ACHN (cell line): Measurements from ENCODE around the gene PSPH.
A peak's percentile ranks its signal among the peaks of the same experiment; 100 is the strongest.
"Not testable (repeated sequence)": the region's sequence is repeated elsewhere in the genome, so short reads cannot be mapped to it uniquely, and the experiment has no call there.

Experiments
- DNase-seq: peaks from one replicate; pipeline ENCODE4 v3.0.0-alpha.2; 2015
- in situ Hi-C: cut with HindIII; loops from 2 replicates; pipeline ENCODE4 v1.10.0; 2017; ENCODE audit warnings: low sequenced_read_pairs, low pct_ligation_motif_present, low pct_unique_long_range_greater_than_20kb

The PSPH gene

DNA sequence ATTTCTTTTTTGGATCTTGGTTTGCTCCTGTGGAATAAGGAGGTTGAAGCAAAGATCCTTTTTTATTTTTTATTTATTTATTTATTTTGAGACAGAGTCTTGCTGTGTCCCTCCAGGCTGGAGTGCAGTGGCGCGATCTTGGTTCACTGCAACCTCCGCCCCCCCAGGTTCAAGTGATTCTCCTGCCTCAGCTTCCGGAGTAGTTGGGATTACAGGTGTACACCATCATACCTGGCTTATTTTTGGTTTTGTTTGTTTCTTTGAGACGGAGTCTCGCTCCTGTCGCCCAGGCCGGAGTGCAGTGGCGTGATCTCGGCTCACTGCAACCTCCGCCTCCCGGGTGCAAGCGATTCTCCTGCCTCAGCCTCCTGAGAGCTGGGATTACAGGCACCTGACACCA, 15.1 kb upstream of the PSPH start:
- DNase-seq, in situ Hi-C loops: not testable (repeated sequence)

- in situ Hi-C loops = no loop called here
- peak; percentile 96 for DNase-seq
These were observed 12.8 kb upstream of the PSPH start, which contains the start of gene SUMF2 for GRCh38 chr7:56063882-56064625. Gene SUMF2, plus strand, starts transcription at chr7:56064286. Its CDS starts 26 bp downstream, at chr7:56064312.

DNA sequence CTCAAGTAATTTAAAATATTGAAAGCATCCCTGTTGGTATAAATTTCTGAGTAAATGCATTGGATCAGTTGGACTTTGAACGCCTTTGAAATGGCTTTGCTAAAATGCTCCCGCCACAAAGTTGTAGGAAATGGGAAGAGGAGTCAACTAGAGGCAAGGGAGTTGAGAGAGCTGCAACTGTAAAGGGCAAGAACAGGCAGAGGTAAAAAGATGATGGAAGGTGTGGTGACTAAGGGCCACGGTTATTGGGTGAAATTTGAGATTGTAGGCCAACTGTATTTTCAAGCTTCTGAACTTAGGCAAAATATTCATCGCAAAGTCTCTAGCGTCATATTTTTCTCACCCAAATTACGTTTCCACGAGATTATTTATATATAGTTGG, 12.2 kb upstream of the PSPH start:
- in situ Hi-C loops = no loop called here
- no peak for DNase-seq

DNA sequence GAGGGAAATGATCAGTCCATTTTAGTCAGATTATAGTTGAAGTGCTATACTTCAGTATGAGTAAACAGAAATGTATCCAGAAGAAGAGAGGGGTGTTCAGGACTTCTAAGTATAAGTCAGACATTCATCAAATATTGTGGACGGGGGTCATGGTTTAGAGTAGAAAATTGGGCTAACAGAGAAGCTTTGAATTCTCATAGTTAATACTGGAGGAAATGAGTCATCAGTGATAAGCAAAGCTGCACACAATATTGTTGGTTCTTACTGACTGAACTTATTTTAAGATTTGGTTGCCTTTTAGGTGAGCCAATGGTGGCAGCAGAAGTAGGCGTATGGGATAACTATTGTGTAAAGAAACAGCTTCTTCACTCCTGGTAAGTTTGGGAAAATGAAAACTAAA, 11.1 kb upstream of the PSPH start:
- peak; percentile 66 for DNase-seq
- in situ Hi-C loops = no loop called here

DNA sequence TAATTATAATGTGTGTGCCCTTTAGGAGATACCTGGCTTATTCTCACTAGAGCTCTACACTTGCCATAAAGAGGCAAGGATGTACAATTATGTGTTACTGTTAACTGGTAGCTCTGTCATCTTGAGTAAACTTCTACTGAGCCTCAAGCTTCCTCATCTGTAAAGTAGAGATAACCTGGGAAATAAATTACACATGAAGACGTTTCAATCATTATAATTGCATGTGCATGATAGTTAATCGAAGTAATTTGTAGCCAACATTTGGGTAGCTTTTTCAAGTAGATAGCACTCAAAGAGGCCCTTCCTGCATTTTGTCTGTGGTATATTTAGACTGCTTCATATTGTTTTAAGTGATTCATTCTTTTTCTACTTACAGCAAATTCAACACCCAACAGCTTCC, 2.7 kb upstream of the PSPH start:
- in situ Hi-C loops = no loop called here
- DNase-seq = no peak

GRCh38 chr7:56053379-56053778, 2.1 kb upstream of the PSPH start:
- in situ Hi-C loops = no loop called here
- DNase-seq = no peak

- no peak for DNase-seq
- in situ Hi-C loops = no loop called here
These were observed 248 bp downstream of the PSPH start for GRCh38 chr7:56051053-56051338.

DNA sequence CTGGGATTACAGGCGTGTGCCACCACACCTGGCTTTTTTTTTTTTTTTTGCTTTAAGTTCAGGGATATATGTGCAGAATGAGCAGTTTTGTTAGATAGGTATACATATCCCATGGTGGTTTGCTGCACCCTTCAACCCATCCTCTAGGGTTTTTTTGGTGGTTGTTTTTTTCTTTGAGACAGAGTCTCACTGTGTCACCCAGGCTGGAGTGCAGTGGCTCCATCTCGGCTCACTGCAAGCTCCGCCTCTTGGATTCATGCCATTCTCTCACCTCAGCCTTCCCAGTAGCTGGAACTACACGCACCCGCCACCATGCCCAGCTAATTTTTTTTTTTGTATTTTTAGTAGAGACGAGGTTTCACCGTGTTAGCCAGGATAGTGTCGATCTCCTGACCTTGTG, 2.5 kb downstream of the PSPH start:
- DNase-seq, in situ Hi-C loops: not testable (repeated sequence)

DNA sequence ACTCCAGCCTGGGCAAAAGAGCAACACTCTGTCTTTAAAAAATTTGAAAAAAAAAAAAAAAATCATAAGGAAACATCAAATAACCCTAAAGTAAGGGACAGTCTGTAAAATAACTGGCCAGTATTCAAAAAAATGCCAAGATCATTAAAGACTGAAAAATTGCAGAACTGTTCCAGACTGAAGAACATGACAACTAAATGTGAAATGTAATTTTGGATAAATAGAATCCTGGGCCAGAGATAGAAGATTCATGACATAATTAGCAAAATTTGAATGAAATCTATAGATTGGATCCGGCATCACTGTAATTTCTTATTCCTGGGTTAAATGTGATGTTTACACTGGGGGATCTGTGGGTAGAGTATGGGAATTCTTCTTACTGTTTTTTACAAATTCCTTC, 3.0 kb downstream of the PSPH start:
- in situ Hi-C loops = no loop called here
- no peak for DNase-seq

GRCh38 chr7:56047446-56048116, 3.7 kb downstream of the PSPH start:
- in situ Hi-C loops = not testable (repeated sequence)
- DNase-seq = peak; percentile 85

- peak; percentile 87 for DNase-seq
- in situ Hi-C loops = no loop called here
These were observed 4.4 kb downstream of the PSPH start for GRCh38 chr7:56046721-56047445.

DNA sequence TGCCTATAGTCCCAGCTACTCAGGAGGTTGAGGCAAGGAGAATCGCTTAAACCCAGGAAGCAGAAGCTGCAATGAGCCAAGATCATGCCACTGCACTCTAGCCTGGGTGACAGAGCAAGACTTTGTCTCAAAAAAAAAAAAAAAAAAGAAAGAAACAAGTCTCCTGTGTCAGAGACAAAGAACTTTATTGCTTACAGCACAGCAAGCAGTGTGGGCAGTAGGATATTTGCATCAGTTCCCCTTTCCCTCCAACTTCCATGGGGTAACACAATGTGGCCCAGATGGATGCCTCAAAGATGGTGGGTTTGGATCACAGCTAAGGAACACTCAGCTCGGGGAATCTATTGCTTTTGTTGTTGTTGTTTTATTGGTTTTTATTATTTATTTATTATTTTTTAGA, 5.5 kb downstream of the PSPH start:
- DNase-seq = not testable (repeated sequence)

GRCh38 chr7:56040730-56041129, 10.5 kb downstream of the PSPH start:
- no peak for DNase-seq
- in situ Hi-C loops = no loop called here

More for the DNA sequence above, 5.5 kb downstream of the PSPH start:
- in situ Hi-C loops = not testable (repeated sequence)

- in situ Hi-C loops = no loop called here
- peak; percentile 90 for DNase-seq
These were observed 17.4 kb downstream of the PSPH start for GRCh38 chr7:56033671-56034432.

DNA sequence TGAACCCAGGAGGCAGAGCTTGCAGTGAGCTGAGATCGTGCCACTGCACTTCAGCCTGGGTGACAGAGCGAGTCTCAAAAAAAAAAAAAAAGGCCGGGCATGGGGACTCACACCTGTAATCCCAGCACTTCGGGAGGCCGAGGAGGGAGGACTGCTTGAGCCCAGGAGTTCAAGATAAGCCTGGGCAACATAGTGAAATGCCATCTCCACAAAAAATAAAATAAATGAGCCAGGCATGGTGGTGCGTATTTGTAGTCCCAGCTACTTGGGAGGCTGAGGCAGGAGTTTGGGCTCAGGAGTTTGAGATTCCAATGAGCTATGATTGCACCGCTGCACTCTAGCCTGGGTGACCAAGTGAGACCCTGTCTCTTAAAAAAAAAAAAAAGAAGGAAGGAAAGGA, 18.7 kb downstream of the PSPH start:
- in situ Hi-C loops, DNase-seq: not testable (repeated sequence)

GRCh38 chr7:56031556-56031955, 19.7 kb downstream of the PSPH start:
- in situ Hi-C loops, DNase-seq: not testable (repeated sequence)

DNA sequence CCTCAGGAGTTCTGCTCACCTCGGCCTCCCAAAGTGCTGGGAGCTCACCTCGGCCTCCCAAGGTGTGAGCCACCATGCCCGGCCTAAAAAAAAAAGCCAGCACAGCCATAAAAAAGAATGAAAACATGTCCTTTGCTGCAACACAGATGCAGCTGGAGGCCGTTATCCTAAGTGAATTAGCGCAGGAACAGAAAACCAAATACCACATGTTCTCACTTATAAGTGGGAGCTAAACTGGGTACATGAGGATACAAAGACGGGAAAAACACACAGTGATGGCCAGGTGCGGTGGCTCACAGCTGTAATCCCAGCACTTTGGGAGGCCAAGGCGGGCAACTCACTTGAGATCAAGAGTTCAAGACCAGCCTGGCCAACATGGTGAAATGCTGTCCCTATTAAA, 20.9 kb downstream of the PSPH start:
- DNase-seq = no peak
- in situ Hi-C loops = no loop called here

DNA sequence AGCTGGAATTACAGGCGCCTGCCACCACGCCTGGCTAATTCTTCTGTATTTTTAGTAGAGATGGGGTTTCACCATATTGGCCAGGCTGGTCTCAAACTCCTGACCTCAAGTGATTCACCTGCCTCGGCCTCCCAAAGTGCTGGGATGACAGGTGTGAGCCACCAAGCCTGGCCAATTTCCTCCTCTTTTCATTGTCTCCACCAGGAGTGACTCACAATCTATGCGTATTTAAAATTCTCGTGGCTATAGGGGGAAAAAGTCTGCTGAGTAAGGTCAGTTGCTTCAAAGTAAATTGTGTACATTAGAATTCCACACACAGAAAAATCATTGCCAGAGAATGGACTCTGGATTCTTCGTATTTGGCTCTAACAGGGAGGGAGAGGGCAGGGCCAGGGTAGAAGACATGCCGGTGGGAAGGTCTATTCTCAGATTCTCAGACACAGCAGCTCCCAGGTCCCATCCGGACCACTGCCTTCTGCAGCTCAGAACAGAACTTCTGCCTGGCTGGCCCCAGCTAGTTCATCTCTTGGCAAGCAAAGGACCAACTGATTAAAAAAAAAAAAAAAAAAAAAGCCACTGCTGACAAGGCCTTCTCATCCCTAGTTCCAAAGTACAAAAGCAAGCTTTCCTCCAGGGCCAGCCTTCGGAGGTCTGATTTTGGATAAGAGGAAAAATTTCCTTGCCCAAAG, 22.2 kb downstream of the PSPH start:
- DNase-seq = no peak
- in situ Hi-C loops = no loop called here
